GM12892 (cell line): ENCODE data around the gene GINS2.

Source experiments
- POLR2A ChIP-seq: IDR thresholded peaks from 2 replicates; pipeline ENCODE4 v1.6.1; 2011; ENCODE audit warnings: low read depth, low read length, control low read depth
- POLR2AphosphoS5 ChIP-seq: IDR thresholded peaks from 2 replicates; pipeline ENCODE4 v1.6.1; 2011; ENCODE audit warnings: low read depth, low read length, control low read depth
- TAF1 ChIP-seq: IDR thresholded peaks from 2 replicates; pipeline ENCODE4 v1.6.1; 2011; ENCODE audit warnings: low read depth, mild to moderate bottlenecking, control low read depth, low read length, borderline replicate concordance

DNA sequence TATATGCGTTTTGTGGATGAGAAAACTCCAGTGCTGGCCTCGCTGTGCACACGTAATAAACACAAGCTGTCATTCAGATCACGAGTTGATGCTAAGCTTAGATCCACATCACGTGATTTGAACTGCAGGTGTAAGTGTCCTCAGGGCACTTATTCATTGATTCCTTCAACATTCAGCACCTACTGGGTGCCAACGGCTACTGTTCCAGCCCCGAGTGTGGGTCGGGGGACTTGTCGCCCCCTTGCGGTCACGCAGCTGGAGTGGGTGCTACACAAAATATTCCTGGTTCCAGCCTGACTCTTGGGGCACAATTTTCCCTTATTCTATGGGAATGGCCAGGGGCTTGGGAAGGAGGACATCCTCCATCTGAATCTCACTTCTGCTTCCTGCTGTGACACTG lies 29.9 kb upstream of the GINS2 start:
- TF ChIP-seq POLR2A = no peak
- no peak for TF ChIP-seq TAF1
- no peak for TF ChIP-seq POLR2AphosphoS5
